CD4-positive, alpha-beta T cell treated with Interleukin-17A for 4 hours (primary cell): Measurements from ENCODE around the gene ADAT1.

Experiments used
- DNase-seq: peaks from one replicate; pipeline ENCODE4 v3.0.0-alpha.2; 2020; ENCODE audit warnings: mixed read lengths

Gene ADAT1

DNA sequence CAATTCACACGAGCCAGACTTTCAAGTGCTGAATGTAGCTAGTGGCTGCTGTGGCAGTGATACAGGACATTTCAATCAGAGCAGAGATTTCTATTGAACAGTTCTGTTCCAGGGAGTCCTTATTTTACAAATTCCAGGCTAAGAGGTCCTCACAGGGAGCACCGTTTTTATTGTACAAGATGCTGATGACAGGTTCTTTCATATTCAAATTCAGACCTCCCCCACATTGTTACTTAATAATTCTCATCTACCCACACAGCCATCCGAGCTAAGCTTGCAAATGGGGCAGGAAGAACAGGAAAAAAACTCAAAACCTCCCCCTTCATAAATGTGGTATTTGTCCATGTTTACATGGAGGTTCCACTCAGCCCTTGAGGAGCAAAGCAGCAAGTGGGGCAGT, 47.1 kb downstream of the ADAT1 start:
- DNase-seq = no peak

DNA sequence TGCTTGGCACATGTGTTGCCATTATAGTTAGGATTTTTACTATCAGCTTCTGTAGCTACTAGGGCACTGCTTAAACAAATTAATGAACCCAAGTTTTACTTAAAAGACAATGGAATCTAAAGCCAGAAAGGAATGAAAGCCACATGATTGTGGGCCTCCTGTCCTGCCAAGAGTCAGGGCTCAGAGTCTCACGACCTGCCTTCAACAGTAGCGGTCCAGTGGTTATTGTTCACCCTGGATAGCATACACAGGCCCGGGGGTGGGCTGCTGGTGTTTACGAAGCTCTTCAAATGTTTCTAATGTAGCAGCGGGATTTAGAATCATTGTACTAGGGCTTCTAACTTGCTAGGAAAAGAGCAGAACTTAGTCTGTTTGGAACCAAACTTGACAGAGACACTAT, 49.1 kb downstream of the ADAT1 start:
- DNase-seq = no peak

DNA sequence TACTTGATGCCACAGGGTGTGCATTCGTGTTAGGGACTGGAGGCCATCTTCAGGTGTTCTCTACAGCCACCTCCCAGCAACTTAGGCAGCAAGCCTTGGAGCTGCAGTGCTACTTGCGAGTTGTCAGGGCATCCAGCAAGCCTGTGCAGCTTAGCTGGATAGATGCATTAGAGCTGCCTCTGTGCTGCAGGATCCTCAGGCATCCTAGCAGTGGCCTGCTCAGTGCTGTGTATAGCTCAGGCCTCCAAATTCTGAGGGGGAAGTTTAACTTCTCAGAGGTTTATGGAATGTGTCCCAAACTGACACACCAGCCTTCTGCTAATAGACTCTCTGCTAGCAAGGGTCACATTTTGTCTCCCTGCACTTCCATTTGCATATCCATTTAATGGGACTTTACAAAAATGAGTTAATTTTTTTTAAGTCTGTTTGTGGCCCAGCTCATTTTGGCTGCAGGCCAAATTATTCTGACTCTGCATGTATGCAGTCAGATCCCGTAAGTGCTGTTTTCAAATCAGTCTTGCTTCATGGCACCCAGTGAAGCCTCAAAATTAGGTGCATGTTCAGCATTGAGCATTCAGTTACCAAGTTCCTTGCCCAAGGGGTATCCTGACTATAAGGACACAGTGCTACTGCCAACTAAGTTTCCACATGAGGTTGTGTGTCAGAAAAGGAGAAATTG, 50.1 kb downstream of the ADAT1 start:
- DNase-seq = no peak

DNA sequence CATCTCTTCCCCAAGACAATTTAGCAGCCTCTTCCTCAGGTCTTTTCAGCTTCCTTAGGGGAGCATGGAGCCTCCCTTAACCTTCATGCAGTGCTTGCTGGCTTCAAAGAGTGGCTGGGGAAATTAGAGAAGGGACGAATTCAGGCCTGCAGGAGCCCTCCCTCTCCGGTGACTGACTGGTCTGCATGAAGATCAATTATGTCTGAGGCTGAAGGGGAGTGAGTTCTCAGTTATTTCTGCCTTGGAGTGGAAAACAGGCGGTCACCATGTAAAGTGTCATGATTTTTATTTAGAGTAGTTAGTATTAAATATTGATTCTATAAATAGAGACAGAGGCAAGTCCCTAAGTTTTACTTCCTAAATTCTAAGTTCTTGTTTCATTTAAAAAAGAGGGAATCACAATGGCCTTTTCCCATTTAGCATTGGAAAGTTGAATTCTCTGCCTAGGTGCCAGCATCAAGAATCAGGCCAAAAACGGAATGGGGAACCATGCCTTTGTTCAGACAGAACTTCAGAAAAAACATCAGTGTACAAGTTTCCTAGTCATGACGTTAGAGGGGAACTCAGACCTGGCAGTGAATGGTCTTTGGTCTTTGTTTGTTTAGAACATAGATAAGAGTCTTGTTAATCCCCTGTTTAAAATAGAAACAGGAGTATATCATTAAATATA, 52.5 kb downstream of the ADAT1 start:
- no peak for DNase-seq

DNA sequence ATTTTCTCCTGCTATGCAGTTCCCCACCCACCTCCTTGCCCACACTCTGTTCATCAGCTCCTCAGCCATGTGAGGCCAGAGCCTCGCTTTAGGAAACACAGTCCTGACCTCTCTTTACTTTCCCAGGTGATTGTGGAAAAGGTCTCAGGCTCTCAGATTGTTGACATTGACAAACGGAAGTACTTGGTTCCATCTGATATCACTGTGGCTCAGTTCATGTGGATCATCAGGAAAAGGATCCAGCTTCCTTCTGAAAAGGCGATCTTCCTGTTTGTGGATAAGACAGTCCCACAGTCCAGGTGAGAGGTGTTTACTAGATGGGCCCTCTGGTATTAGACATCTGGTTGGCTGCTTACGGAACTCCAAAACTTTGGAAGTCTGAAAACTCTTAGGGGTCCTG, 55.2 kb downstream of the ADAT1 start:
- DNase-seq = no peak

DNA sequence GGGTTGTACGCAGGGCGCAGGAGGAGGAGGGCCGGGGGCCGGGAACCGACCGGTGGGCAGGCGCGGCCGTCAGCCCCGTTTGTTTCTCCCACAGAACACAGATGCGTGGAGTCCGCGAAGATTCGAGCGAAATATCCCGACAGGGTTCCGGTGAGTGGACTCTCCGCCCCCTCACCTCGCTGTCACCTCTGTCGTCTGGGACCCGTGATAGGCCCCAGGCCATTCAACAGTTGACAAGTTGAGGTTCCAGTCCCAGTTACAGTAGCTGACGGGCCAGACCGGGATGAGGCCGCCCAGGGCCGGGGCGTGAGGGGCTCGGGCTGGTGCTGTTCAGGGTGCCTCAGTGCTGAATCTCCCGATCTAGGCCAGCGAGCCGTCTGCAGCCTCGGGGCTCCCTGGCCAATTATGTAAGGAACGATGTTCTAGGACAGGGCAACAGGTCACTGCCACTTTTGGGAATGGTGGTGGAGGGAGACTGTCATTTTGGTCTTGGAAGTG, 56.3 kb downstream of the ADAT1 start:
- no peak for DNase-seq

DNA sequence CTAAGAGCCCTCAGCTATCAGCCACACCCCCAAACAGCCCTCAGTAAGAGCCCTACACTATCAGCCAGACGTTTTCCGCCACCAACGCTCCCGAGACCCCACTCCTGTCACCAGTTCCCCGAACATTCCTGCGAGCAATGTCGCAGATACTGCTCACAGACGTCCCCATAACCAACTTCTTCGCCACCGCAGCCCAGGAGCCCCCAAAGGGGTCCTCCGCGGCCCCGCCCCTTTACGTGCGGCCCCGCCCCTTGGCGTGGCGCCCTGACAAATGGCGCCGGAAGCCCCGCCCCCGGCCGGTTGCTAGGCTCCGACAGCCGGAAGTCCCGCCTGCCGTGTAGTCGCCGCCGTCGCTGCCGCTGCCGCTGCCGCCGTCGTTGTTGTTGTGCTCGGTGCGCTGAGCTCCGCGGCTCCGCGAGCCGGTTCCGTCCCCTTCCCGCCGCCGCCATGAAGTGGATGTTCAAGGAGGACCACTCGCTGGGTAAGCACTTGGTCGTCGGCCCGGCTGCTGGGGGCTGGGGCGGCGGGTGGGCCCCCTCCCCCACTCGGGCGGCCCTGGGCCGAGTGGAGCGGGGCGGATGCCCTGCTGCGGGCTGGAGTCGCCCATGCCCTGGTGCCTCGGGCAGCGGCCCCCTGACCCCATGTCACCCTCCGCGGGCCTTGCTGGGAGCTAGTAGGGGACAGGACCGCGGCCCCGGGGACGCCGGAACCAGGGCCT, 56.9 kb downstream of the ADAT1 start, which contains the start of gene GABARAPL2:
Gene GABARAPL2, plus strand, starts transcription at position 340 of the 718 bp plus-strand sequence. Its CDS starts 108 bp downstream, at position 448.
- peak; percentile 94 for DNase-seq

DNA sequence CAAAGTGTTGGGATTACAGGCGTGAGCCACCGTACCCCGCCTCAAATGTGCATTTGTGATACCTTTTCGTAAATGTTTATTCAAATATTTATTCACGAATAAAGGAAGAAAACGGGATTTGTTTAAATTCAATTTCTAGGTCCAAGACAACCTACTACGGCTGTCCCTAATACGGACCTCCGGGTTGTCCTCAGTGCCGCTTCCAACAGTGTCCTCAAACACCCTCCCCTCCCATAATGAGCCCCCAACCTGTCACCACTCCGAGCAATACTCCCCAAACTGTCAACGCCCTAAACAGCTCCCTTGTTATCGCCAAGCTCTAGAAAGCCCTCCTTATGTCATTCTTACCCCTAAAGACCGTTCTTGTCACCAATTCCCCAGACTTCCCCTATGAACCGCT, 57.4 kb downstream of the ADAT1 start:
- no peak for DNase-seq

DNA sequence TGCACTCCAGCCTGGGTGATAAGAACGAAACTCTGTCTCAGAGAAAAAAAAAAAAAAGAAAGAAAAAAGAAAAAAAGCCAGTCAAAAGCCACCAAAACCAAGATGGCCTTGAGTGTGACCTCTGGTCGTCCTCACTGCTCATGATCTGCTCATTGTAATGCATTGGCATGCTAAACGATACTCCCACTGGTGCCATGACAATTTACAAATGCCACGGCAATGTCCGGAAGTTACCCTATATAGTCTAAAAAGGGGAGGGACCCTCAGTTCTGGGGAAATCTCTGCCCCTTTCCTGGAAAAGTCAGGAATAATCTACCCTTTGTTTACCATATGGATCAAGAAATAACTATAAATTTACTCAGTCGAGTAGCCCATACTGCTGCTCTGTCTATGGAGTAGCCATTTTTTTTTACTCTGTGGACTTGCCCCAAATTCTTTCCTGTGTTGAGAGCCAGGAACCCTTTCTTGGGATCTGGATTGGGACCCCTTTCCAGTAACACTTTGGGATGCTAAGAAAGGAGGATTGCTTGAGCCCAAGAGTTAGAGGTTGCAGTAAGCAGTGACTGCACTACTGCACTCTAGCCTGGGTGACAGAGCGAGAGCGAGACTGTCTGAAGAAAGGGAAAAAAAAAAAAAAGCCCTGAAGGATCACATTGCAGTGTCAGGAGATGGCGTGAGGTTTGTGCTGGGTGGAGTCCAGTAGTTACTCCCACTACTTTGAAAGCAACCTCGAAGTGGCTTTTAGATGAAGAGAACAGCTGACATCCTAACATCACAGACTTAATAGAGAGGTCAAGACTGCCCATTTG, 63.3 kb downstream of the ADAT1 start:
- no peak for DNase-seq

DNA sequence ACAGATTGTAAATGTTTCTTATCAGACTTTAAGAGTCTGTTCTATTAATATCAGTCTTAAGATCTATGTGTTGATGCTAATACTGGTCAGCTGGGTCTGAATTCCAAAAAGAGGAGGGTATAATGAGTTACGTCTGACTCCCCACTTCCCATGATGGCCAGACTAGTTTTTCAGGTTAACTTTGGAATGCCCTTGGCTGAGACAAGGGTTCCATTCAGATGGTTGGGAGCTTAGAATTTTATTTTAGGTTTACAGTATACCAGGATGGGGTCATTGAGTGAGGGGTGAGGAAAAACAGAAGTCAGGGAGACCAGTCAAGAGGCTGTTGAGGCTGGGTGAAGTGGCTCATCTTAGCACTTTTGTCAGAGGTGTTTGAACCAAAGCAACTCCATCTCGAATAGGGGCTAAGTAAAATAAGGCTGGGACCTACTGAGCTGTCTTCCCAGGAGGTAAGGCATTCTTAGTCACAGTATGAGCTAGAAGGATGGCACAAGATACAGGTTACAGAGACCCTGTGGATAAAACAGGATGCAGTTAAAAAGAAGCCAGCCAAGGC, 64.2 kb downstream of the ADAT1 start:
- DNase-seq = no peak

DNA sequence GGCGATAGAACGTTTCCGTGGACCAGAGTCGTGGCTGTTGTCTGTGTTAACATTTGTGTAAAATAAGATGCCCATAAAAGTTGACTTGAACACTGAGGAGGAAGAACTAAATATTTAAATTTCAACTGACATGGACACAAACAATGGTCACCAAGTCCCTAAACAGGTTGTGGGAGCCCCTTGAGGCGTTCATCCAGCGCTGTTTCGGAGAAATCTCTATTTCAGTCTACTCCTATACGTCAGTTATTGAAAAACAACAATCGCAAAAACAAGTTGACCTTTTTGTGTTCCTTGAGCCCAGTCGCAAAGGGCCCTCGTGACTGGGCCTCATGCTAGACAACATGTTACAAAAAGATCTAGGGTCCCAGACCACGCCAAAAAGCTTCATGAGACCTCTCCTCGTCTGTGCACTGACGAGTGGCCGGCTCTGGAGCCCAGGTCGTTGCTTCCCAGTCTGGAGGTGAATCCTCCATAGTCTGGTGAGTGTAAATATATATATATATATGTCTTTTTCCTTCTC, 66.6 kb downstream of the ADAT1 start:
- DNase-seq = peak; percentile 12

DNA sequence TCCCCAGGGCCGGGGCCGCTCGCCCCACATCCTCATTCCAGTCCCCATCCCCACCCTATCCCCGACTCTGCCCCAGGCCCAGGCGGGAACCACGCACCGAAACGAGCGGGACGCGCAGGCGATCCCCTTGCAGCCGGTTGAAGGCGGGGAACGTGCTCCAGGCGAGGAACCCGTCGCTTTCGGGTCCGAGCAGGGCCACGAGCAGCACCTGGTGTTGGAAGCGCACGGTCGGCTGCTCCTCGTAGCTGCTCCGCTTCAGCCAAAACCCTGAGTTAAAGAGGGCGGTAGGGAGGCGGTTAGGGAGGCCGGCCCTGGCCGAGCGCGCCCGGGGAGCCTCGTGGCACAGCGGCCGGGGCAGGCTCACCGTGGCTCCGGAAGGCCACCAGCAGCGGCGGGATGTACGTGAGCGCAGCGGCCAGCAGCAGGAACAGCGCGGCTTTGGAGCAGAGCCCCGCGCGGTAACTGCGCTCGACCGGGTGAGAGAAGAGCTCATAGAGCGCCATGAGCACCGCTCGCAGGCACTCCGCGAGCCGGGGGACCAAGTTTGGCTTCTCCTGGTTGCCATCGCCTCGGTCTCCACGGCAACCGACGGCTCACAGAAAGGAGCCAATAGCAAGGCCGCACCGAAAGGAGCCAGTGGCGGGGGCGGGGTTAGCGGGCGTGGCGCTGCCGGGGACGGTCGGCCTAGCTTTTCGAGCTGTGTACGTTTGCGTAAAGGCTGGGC, 67.2 kb downstream of the ADAT1 start, which contains the start of gene TMEM231:
Gene TMEM231, minus strand, starts transcription at position 546 of the 724 bp plus-strand sequence. Its CDS starts 43 bp downstream, at position 503.
- peak; percentile 99 for DNase-seq

DNA sequence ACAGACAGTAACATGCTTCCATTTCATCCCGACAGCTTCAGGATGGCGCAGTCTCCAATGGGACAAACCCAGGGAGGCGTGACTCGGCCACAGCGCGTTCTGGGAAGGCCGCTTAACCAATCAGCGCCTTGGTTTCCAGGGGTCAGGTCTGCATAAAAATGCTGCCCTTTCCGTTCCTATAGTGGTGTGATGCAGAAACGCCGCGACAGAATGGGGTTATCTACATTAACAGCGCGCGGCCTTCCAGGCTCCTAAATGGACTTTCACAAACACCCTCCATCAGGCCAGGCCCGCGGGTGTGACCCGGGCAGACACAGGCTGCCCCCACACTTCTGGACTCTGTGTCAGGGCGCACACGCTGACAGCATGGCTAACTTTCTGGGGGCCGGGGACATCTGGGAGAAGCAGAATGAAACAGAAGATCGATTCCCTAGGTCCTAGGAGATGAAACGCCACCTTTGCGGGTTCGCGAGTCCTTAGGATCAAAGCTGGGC, 67.8 kb downstream of the ADAT1 start:
- no peak for DNase-seq

DNA sequence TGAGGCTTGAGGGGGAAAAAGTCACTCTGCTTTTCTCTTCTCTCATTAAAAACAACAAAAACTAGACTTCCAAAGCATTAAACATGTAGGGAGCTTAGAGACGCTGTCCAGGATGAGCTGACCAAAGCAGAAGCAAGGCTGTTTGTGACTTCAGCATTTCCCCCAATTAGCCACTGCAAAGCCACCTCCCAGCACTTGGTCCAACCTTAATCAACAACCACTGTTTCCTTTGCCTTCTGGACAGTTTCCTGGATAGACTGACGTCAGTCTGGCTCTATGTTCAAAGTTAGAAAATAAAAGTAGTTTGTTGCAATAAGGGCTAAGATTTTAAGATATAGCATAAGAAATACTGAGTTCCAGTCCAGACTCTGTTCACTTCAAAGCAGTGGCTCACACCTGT, 70.1 kb downstream of the ADAT1 start:
- no peak for DNase-seq

DNA sequence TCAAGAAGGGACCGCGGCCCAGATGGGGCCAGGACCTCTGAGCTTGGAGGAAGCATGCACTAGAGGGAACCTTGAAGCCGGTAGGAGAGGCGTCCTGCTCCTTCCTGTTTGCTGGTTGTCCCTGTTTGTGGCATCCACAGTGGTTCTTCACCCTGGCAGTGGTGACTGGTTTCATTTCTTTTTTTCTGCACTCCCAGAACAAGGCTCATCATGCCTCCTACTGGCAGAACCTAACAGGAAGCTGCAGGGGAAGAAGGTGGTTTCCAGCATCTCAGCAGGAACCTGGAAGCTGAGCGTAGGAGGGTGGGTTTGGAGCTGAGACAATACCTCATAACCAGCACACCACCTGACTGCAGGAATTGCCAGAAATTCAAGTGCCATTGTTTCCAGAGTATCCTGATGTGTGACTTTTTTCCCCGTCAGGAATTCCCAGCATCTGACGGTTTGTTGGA, 72.8 kb downstream of the ADAT1 start:
- DNase-seq = peak; percentile 19
